Smooth muscle cell (in vitro differentiated cells): ENCODE results near the gene SVBP. TPM values are rescaled to one million over a fixed set of nuclear protein-coding genes. Genes with fewer than 3 reads are reported as not detected.

Source experiments
- DNase-seq: peaks from one replicate; lab custom pipeline; 2025; ENCODE audit not compliant: unreplicated experiment; lab: John Stamatoyannopoulos, UW
- H2AFZ ChIP-seq: fragments of 200-600 bp; sonication (generic); 2 replicates; pipeline ENCODE4 v1.6.0; 2016; ENCODE audit warnings: antibody characterized with exemption, low read depth, mild to moderate bottlenecking
- H3F3A ChIP-seq: fragments of 200-600 bp; sonication (generic); 2 replicates; pipeline ENCODE4 v1.6.0; 2017; ENCODE audit warnings: antibody characterized with exemption, low read depth
- H3K27ac ChIP-seq: fragments of 200-600 bp; sonication (generic); 2 replicates; pipeline ENCODE4 v1.5.1; 2016; ENCODE audit warnings: low read depth, mild to moderate bottlenecking
- H3K27me3 ChIP-seq: fragments of 200-600 bp; sonication (generic); 2 replicates; pipeline ENCODE4 v1.6.1; 2016; ENCODE audit warnings: low read depth, mild to moderate bottlenecking
- H3K36me3 ChIP-seq: fragments of 200-600 bp; sonication (generic); 2 replicates; pipeline ENCODE4 v1.5.1; 2016; ENCODE audit warnings: low read depth
- H3K4me1 ChIP-seq: fragments of 200-600 bp; sonication (generic); 2 replicates; pipeline ENCODE4 v1.5.1; 2016; ENCODE audit warnings: low read depth
- H3K4me2 ChIP-seq: fragments of 200-600 bp; sonication (generic); 2 replicates; pipeline ENCODE4 v1.6.0; 2016; ENCODE audit warnings: mild to moderate bottlenecking
- H3K4me3 ChIP-seq: fragments of 200-600 bp; sonication (generic); 2 replicates; pipeline ENCODE4 v1.5.1; 2016; ENCODE audit warnings: mild to moderate bottlenecking
- H3K79me2 ChIP-seq: fragments of 200-600 bp; sonication (generic); 2 replicates; pipeline ENCODE4 v1.6.0; 2016; ENCODE audit warnings: low read depth, mild to moderate bottlenecking
- H3K9ac ChIP-seq: fragments of 200-600 bp; sonication (generic); 2 replicates; pipeline ENCODE4 v1.6.0; 2016; ENCODE audit warnings: low read depth
- H3K9me3 ChIP-seq: fragments of 200-600 bp; sonication (generic); replicated peaks from 2 replicates; pipeline ENCODE4 v1.5.1; 2016; ENCODE audit warnings: low read depth
- H4K20me1 ChIP-seq: fragments of 200-600 bp; sonication (generic); 2 replicates; pipeline ENCODE4 v1.6.0; 2016; ENCODE audit warnings: low read depth
- CTCF ChIP-seq: fragments of 200-600 bp; sonication (generic); IDR thresholded peaks from 2 replicates; pipeline ENCODE4 v1.5.1; 2017; ENCODE audit warnings: borderline replicate concordance, mild to moderate bottlenecking, antibody characterized with exemption; ENCODE audit not compliant: insufficient read depth, poor library complexity, severe bottlenecking
- WGBS: methylation state at CpG from one replicate; pipeline ENCODE4 v1.1.7; 2016; ENCODE audit warnings: low lambda C conversion rate; 5-methylcytosine and 5-hydroxymethylcytosine counted together
- polyA plus RNA-seq: library from polyadenylated mRNA; unstranded; fragments of >200 nt; fragmentation: Nextera tagmentation; extraction: Ambion mirVana; gene quantifications from 2 replicates; pipeline ENCODE4 v1.2.1, GENCODE V29; 2016
- total RNA-seq: library from RNA; depleted of rRNA; stranded (reverse); fragments of >200 nt; gene quantifications from 2 replicates; pipeline ENCODE4 v1.2.3, GENCODE V29; 2014

SVBP gene
- total and polyA plus RNA-seq, 2 experiments from 2014 or later = 31.5 to 32.5 TPM

- Histone ChIP-seq H3K4me3 (no peak overlapping the region), H3K79me2 (peaks cover 66% of the 10 kb centered on the region), H3K27me3 (no peaks in the 10 kb centered on the region), H3K36me3 (peaks cover 24% of the 10 kb centered on the region), H3K4me1 (no peaks in the 10 kb centered on the region), H3F3A (peaks cover 12% of the 10 kb centered on the region), H2AFZ (no peak overlapping the region), H4K20me1 (peaks cover 79% of the 10 kb centered on the region), H3K9ac (no peak overlapping the region), H3K27ac (no peak overlapping the region), H3K9me3 (no peaks in the 10 kb centered on the region), H3K4me2 (no peak overlapping the region)
- TF ChIP-seq CTCF = no peak
- no peak for DNase-seq
- 89% methylated on average over 5 of the region's 5 CpGs for WGBS
Observed at GRCh38 chr1:42762269-42762668, 54.9 kb downstream of the SVBP start.

GRCh38 chr1:42761567-42761966 is 55.6 kb downstream of the SVBP start:
- H4K20me1 ChIP-seq = peaks cover 86% of the 10 kb centered on the region

GRCh38 chr1:42759114-42759513 is 58.1 kb downstream of the SVBP start:
- Histone ChIP-seq H3K9me3 (no peaks in the 10 kb centered on the region), H2AFZ (no peak overlapping the region), H4K20me1 (peaks cover 82% of the 10 kb centered on the region), H3K27me3 (no peaks in the 10 kb centered on the region), H3K36me3 (peaks cover 24% of the 10 kb centered on the region), H3K79me2 (peaks cover 41% of the 10 kb centered on the region), H3K4me1 (no peaks in the 10 kb centered on the region), H3K9ac (no peak overlapping the region), H3K27ac (no peak overlapping the region), H3K4me2 (no peak overlapping the region), H3F3A (peaks cover 4% of the 10 kb centered on the region), H3K4me3 (no peak overlapping the region)
- no peak for TF ChIP-seq CTCF
- DNase-seq = no peak
- WGBS = 84% methylated on average over 9 of the region's 9 CpGs

More at GRCh38 chr1:42761567-42761966, 55.6 kb downstream of the SVBP start:
- Histone ChIP-seq H3K4me3 (no peak overlapping the region), H3K4me1 (no peaks in the 10 kb centered on the region), H2AFZ (no peak overlapping the region), H3F3A (peaks cover 12% of the 10 kb centered on the region), H3K27me3 (no peaks in the 10 kb centered on the region), H3K4me2 (no peak overlapping the region), H3K9ac (no peak overlapping the region), H3K27ac (no peak overlapping the region), H3K79me2 (peaks cover 62% of the 10 kb centered on the region), H3K36me3 (peaks cover 24% of the 10 kb centered on the region), H3K9me3 (no peaks in the 10 kb centered on the region)
- no peak for TF ChIP-seq CTCF
- WGBS = 98% methylated on average over 4 of the region's 4 CpGs
- no peak for DNase-seq

DNA sequence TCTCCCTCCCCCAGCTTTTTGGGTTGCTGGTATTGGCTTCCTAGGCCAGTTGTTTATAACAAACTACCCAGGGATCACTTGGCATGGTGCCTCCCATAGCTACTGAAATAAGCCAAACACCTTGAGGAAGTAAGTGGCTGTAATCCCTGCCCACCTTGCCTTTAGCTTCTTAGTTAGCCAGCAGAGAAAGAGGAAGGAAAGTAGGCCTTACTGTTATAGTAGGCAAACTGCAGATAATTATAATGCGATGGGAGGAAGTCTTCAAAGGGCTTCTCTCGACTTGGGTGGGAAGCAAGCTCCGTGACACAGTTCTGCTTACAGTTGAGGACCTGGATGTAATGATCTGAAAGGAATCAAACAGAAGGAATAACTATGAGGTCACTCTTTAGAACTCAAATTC is 58.6 kb downstream of the SVBP start:
- Histone ChIP-seq H3K79me2 (peaks cover 36% of the 10 kb centered on the region), H3F3A (peaks cover 4% of the 10 kb centered on the region), H3K4me2 (no peak overlapping the region), H3K9me3 (no peaks in the 10 kb centered on the region), H3K9ac (no peak overlapping the region), H3K4me3 (no peak overlapping the region), H3K4me1 (no peaks in the 10 kb centered on the region), H3K27ac (no peak overlapping the region), H3K27me3 (no peaks in the 10 kb centered on the region), H3K36me3 (peaks cover 24% of the 10 kb centered on the region), H4K20me1 (peaks cover 80% of the 10 kb centered on the region), H2AFZ (no peak overlapping the region)
- WGBS = 96% methylated on average over 3 of the region's 3 CpGs
- TF ChIP-seq CTCF = no peak
- DNase-seq = no peak
